Suprapubic skin (tissue), 3 donors: ENCODE measurements around the gene MBD2.

Experiments
- CTCF ChIP-seq, 2 donors: fragments of 200-600 bp in 1 of 2; fragments of 450-650 bp in 1 of 2; sonication (generic) in 1 of 2; IDR thresholded peaks; one replicate each; pipeline ENCODE4 v1.5.1; 2016 to 2019; ENCODE audit warnings: antibody characterized with exemption in 2 of 2, mild to moderate bottlenecking in 1 of 2, moderate library complexity in 1 of 2
- POLR2A ChIP-seq, 2 donors: fragments of 450-650 bp; IDR thresholded peaks; one replicate each; pipeline ENCODE4 v1.6.1; 2017; ENCODE audit warnings: antibody characterized with exemption in 2 of 2, mild to moderate bottlenecking in 2 of 2, moderate library complexity in 2 of 2

- TF ChIP-seq POLR2A (IDR thresholded peaks at IDR 0.05) (no peak), CTCF (IDR thresholded peaks at IDR 0.05) (no peak)
These were observed 4.1 kb downstream of the MBD2 start for GRCh38 chr18:54220406-54220805.
